ENCODE results near the gene OLIG1.

GRCh38 chr21:33114276-33114675, 44.3 kb downstream of the OLIG1 start:
- TF ChIP-seq CTCF (IDR thresholded peaks at IDR 0.05; ENCODE audit: low read depth, low read length, poor library complexity, severe bottlenecking) (no peak), EZH2phosphoT487 (IDR thresholded peaks at IDR 0.05; ENCODE audit: borderline replicate concordance, low read length) (no peak)

All from DOHH2 (cell line).